ENCODE measurements around the gene ADCYAP1R1.

The ADCYAP1R1 gene

DNA sequence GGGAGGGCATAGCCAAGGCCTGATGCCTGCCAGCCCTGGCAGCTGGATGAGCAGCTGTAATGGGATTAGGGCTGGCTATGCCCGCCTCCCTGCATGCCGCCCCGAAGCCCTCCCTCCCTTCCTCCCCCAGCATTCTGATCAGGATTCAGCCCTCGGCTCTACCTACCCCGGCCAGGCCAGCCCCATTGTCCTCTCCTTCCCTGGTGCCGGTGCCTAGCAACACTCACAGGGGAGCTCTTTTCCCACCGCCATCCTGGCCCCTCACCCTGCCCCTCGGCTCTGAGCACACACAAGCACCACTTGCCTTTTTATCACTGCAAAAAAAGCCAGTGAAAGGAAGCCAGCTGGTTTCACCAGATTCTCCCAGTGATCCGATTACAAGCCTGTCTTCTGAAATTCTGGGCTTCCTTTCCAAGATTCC is 9.0 kb upstream of the ADCYAP1R1 start:
- no peak for DNase-seq

DNA sequence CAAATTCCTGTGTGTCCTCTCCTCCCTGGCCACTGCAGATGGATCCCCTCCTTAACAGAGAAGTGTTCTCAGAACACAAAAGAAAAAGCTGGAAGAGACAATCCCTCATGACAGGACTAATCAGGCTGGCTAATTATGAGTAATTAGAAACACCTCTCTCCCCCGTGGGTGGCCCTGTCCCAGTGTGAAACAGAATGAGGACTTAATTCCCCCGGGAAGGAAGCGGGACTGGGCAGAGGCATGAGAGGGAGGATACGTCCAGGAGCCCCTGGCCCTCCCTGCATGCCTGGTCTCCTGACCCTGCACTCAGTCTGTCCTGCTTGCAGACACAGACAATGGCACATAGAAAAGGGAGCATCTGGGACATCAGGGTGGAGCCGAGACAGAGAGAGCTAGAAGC is 7.6 kb upstream of the ADCYAP1R1 start:
- DNase-seq, result no peak

DNA sequence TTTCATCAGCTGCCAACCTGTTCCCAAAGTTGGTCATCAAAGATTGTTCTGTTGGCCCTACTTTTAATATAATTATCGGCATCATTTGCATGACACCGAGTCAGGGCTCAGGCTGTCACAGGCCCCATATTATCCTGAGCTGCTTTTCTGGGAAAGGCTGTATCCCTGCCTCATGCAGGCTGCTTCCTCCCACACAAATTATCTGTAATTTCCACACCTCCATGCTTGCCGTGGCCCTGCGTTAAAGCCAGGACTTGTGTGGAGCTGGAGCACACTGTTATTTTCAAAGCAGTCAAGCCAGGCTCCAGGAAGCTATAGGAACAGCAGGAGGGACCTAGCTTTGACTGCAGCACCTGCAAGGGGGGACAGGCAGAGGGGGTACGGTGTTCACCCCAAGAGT is 5.4 kb upstream of the ADCYAP1R1 start:
- no peak for DNase-seq

DNA sequence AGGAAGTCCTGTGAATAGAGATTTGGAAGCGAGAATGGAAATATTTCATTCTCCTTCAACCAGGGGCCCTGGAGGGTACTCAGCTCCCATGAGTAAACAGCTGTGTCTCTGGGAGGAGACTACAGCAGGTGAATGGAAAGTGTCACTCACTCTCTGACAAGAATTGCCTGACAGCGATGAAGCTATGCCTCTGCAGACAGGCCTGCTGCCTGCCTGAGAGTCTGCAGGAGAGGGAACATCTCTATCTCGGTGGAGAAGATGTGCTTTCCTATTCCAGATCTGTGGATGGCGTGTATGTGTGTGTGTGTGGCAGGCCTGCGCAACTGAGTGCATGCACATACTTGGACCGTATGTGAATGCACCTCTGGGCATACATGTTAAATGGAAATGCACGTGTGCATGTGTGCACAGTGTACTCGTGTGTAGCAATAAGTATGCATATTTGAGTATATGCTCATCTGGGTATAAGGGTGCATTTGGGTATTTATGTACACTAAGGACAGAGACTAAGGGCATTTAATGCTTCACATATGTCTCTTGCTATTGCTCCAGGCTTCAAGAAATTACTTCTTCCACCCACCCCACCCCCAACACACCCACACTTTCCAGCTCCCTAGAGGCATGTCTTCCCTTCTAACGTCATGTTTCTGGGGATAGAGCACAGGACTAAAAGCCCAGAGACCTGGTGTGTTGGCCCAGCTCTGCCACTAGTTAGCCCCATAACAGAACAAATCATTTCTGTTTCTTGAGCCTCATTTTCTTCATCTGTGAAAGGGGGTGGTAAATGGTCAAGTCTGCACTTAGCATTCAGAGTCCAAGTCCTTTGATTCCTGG is 4.6 kb upstream of the ADCYAP1R1 start:
- no peak for DNase-seq

DNA sequence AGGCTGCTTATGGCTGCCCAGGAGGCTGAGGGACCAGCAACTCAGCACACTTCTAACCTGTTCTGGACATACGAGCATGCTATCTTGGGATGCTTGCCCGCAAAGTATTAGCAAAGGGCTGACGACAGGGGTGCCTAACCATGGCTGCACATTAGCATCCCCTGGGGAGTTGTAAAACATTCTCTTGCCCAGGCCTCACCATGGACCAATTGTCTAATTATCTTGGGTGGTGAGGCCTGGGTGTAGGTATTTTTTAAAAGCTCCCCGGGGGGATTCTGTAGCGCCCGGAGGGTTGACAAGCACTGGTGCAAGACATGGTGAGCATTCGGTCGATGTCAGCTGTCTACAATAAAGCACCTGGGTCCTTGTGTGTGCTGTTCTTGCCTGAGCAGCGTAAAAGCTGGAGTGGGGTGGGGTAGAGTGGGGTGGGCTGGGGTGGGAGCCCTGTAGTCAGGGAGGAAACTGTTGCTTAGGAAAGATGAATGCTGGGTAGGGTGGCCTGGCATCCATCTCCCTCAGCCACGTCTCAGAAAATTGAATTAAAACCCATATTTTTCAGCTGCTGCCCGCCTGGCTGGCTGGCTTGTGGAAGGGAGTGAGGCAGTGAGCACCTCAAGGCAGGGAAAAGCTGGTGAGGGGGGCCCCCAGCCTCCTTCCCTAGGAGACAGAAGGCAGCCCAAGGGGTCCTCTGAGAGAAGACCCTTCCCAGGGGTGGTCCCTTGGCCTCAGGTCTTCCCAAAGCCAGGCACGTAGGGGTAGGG is 2.9 kb upstream of the ADCYAP1R1 start:
- no peak for DNase-seq

DNA sequence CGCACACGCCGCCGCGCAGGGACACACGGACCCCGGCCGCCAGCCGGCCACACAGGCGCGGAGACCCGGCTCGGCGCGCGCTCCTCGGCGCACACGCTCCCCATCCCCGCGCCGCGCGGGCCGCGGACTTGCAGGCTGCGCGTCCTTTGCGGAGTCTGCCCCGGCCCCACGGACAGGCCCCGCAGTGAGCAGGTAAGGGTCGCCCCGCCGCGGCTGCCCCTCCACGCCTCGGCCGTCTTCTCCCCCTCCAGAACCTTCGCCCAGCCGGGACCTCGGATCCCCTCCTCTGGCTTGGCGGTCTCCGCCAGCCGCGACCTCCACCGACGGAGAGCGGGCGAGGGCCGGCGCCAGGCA is 356 bp downstream of the ADCYAP1R1 start:
- no peak for DNase-seq

DNA sequence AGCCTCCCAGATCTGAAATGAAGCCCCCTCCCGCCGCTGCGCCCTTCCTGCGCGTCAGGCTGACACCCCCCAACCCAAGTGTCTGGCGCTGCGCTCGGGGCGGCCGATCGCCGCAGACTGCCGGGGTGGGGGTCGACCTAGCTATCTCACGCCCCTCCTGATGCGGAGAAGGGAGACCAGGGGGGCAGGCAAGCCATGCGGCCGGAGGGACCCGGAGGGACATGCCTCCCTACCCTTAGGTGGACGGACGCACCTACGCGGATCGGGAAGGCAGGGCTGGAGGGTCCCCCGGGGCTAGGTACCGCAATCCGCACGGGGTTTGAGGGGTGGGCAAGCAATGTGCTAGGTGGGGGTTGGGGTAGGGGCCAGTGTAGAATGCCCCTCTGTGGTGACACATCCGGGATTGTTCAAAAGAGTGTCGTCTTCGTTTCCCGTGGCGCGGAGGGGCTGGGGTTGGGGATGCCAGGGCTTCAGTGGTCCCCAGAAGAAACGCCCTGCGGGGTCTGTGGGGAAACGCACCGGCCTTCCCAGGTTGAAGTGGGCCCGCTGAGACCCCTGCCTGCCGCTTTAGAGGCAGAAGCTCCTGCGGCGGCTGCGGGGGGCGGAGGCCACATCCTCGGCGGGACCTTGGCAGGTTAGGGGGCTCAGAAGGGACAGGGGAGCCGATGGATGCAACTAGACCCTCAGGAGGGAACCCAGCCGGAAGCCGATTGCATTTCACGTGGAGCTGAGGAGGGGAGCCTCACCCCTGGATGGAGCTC is 913 bp downstream of the ADCYAP1R1 start:
- DNase-seq, result no peak

DNA sequence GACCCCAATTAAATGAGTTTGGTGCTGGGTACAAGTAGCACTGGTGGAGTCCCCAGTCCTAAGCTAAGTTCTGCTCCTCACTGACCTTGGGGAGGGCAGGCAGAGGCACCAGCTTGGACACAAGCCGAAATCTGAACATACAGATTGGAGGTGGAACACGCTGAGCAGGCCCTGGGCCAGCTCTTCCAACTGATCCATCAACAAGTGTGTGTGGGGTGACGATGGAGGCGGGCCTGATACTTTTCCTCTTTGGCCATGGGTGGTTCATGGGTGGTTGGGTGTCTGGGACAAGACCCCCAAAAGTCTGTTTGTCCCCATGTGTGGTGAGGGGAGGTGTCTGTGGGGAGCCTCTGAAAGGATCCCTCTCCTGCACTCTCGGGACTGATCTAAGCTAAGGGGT is 1.9 kb downstream of the ADCYAP1R1 start:
- no peak for DNase-seq

DNA sequence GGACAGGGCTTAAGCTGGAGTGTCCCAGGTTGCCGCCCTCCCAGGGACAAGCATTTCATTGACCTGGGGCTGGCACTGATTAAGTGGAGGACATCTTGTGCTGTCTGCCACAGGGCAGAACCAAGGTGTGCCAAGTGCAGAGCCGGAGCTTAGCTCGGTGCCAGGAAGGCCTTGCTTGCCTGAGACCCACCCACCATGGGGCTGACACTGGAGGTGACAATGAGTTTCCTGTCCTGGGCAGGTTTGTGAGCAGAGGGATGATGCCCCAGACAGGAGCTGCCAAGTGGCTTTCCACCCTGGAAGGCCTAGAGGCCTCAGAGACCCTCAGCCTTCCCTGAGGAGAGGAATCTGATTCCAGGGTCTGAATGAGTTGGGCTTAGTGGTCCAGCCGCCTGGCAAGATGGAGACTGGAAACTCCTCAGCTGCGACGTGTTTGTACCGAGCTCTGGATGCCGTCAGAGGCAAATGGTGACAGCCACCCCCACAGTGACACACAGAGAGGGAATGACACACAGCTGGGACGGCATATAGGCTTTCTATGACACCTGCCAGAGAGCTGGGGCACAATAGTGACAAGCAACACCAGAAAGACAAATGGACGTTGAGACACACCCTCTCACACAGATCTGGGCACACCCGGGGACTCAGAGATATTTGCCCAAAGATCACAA is 2.6 kb downstream of the ADCYAP1R1 start:
- DNase-seq, result no peak

DNA sequence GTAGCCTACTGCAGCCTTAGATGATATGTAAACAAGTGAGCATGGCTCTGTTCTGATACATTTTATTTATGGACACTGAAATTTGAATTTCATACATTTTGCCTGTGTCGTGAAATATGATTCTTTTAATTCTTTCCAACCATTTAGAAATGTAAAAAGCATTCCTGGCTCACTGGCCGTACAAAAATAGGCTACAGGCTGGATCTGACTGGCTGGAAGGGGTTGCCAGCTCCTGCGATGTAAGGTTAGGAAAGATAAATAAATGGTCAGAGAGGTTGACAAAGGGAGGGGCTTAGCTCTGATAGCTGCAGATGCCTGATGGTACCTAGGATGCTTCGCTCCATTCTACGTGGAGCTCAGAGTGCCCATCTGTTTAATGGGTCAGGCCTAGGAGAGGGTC is 3.4 kb downstream of the ADCYAP1R1 start:
- no peak for DNase-seq

DNA sequence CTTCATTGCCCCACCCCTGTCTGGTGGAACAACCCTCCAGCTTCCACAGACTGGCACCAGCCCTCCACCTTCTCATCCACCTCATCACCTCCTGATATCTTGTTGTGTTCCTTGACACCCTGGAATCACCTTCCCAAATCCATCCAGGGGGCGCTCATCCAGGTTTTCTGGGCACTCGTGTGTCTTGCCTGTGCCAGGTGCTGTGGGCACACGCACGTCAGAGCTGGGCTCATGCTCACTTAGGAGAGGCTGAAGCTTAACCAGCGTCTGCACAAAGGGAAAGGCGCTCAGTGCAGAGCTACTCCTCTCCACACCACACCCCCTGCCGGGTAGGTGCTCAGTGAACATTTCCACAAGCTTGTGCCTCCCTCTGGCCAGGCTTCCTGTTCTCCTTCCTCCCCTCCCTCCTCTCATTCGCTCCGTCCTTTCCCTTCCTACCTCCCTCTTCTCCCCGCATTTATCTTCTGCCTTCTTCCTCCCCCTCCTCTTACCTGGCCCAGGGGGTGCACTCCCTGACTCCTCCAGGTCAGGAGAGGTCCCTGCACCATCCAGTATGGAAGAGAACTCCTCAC is 4.8 kb downstream of the ADCYAP1R1 start:
- DNase-seq, result peak; percentile 69 to 82

DNA sequence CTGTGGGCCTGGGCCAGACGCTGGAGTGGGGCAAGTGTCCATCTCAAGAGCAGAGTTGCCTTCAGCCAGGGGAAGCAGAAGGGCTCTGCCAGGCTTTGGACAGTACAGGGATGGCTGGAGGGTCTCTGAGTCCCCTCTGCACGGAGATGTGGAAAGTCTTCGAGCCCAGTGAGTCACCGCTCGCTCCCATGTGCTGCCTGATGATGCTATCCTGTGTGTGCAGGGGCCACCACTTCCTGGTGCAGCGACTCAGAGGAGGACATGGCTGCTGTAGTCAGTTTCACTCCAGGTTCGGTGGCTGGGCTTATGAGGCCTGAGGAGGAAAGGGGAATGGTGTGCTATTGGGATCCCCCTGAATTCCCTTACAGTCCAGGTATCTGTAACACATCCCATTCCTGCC is 6.0 kb downstream of the ADCYAP1R1 start:
- no peak for DNase-seq

DNA sequence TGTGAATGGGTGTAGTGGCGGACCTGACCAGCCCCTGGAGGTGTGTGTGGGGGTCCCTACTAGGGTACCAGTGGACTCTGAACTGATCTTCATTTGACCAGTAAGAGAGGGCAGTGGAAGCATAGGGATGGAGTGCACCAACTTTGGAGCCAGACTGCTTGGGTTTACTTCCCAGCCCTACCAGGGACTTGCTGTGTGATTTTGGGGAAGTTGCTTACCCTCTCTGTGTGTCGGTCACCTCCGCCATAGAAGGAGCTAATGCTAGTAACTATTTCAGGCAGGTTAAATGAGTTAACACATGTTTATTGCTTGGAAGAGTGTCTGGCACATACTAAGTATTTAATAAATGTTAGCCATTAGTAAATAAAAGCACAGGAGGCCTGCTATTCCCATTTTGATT is 6.6 kb downstream of the ADCYAP1R1 start:
- no peak for DNase-seq

DNA sequence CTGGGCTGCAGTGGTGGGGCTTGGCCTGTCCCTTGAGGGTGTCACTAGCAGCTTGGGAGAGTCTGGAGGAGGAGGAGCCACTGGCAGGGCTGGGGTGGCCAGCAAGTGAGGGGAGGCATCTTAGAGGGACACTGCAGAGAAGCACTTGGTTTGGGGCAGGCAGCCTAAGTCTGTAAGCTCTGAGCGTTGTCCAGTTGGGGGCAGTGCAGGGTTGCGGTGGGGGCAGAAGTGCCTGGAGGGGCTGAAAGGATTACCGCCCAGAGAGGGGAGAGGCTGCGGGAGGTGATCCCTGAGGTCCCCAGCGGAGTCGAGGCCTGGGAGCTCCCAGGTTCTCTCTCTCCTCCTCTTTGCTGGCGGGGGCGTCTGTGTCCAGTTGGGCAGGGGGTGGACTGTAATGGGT is 7.4 kb downstream of the ADCYAP1R1 start:
- DNase-seq, result no peak

DNA sequence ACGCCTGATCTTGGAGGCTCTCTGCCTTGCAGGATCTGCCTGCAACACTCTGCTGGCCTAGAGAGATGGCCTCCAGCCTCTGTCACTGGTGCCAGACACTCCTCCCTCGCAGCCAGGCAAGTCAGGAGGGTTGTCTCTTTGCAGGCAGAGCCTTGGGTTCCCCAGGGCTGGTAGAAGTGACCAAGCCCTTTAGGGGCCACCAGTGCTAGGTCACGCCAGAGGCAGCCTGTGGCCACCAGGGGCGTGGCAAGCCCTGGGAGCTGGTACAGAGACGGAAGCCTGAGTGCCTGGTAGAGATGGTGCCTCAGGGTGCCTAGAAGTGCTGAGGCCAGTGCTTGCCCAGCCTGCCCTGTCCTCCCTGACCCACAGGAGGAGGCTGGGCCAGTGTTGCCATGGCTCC is 9.1 kb downstream of the ADCYAP1R1 start:
- no peak for DNase-seq

DNA sequence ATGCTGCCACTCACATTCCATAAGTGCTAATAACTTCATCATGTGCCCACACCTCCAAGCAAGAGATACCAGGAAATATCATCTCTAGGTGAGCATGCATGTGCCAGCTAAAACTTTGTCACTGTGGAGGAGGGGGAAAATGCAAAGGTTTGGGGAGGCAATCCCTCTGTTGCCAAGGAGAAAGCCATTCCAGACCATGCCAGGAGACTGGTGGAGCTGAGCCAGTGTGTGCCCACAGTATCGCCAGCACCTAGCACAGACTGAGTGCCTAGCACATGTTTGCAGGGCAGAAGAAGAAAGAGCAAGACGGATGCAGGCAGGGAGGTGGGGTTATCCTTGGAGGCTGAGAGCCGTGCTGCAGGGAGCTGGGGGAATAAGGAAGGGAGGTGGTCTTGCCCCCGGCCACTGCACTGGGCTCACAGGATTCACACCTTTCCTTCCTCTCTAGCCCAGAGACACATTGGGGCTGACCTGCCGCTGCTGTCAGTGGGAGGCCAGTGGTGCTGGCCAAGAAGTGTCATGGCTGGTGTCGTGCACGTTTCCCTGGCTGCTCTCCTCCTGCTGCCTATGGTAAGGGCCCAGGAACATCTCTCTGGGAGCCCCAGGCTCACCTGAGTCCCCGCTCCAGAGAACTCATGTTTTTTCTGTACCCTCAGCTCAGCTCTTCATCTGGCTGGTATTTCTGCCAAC is 10.8 kb downstream of the ADCYAP1R1 start:
- DNase-seq, result peak in 1 of 2 experiments; percentile 24

DNA sequence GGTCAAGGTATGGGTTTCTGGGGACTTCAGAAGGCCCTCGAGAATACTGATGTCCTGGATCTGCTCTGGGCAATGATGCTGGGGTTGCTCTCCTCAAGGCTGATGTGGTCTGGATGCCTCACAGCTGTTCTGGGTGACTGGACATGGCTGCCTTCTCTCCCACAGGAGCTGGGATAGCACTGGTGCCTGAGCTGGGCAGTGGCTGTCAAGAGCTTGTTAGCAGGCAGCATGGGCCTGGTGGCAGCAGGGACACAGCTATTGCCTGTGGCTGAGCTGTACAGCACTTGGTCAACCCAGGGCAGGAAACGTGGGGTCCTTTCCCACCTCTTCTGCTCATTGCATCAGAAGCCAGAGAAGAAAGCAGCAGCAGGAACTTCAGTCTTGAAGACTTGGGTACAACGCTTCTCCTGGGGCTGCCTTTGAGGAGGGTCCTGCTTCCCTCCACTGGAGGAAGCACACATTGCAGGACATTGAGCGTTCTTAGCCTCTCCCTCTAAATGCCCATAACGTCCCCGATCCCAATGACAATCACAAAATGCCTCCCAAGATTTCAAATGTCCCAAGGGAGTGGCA is 13.0 kb downstream of the ADCYAP1R1 start:
- no peak for DNase-seq

DNA sequence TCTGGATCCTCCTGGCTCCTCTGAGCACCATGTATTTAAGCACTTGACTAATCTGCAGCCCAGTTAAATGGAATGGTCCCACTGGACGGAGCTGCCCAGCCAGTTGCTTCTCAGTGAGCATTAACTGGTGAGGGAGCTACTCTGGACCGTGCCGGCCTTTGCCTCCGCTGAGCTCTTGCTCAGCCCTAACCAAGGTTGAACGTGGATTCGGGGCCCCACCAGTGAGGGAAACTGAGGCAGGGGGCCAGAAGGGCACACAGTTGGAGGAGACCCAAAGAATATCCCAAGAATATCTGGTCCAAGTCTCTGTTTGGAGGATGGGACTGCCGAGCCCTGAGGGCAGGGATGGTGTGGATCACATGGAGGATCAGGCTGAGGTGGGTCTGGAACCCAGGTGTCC is 13.7 kb downstream of the ADCYAP1R1 start:
- DNase-seq, result no peak

DNA sequence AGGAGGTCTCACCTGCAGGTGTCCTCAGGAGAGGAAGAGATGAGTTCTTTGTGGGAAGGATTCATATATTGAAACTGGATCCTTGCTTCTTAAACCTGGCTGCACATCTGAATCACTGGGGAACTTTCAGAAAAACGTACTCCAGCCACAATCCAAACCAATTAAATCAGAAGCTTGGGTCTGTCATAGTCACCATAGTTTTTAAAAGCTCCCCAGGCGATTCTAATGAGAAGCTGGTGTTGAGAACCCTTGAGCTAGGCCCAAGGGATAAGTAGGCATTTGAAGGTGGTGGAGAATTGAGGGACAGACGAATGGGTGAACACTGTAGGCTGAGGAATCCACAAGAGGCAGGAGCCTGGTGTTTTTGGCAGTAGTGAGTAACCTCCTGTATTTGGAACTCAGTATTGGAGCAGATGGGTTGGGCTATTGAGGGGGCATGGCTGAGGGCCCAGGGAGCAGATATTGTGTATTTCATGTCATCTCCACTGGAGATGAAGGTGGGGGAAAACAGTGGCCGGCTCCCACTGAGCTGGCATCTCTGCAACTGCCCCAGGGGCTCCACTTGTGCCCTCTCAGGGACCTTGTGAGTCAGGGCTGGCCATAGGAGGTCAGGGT is 14.5 kb downstream of the ADCYAP1R1 start:
- DNase-seq, result peak; percentile 53 to 72

DNA sequence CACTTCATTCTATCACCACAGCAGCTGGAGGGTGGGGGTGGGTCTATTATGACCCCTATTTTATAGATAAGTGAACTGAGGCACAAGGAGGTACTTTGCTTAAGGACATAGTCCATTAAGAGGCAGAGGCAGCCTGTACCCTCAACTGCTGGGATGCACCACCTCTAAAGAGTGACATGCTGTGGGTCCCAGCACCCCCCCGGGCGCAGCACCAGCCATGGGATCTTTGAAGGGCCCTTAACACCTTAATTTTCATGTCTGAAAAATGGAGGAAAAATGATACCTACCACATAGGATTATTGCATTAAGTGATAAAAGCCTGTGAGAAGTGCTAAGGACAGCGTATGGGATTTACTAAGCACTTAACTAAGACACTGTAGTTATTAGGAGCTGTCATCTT is 15.4 kb downstream of the ADCYAP1R1 start:
- no peak for DNase-seq

DNA sequence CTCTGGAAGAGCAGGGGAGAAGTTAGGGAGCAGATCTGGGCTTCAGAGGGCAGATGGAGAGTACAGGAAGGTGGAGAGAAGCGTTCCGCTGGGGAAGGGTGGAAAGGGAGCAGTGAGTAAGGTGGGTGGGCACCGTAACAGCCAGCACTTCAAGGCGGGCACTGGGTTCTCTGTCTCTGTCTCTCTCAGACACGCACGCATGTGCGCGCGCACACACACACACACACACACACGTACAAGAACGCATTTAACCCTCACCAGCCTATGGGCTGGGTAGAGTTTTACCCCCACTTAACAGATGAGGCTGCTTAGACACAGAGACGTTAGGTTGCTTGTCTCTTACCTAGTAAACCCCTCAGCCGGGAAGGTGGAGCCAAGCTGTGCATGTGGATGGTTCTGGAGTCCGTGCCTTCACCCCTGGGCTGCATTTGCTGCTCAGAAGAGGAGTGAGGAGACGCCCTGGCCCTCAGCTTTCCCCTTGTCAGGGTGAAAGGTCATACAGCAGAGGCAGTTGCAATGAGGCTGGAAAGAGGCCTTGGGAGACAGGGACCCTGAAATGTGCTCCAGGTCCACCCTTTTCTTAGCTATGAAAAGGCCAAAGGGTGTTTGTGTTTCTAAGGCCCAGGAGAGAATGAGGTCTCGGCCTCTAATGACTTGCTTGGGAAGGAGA is 16.0 kb downstream of the ADCYAP1R1 start:
- DNase-seq, result no peak

All from cerebellar nuclear complex (tissue), 1 donor.